Sciatic nerve (tissue), 2 donors: Measurements from ENCODE around the gene ACYP2. TPM values are rescaled to one million over a fixed set of nuclear protein-coding genes. Genes with fewer than 3 reads are reported as not detected.
"Not testable (repeated sequence)": the region's sequence is repeated elsewhere in the genome, so short reads cannot be mapped to it uniquely, and the experiment has no call there.

Experiments used
- ATAC-seq: fragments of 200-7000 bp; cut with Tn5 transposase; one replicate; pipeline ENCODE4 v1.9.1; 2020; ENCODE audit warnings: mild to moderate bottlenecking, moderate library complexity
- DNase-seq: peaks from one replicate; pipeline ENCODE4 v3.0.0-alpha.2; 2020; ENCODE audit warnings: low spot score
- intact Hi-C: fragments of 100-400 bp; cut with DNase I; formaldehyde crosslinking; loops from one replicate; pipeline ENCODE4 v1.14.2; 2022
- total RNA-seq: library from RNA; stranded (reverse); fragmentation: NEBNext Ultra II Directional; extraction: Animal tissue kit (Norgen Biotek cat#: 25700); gene quantifications from one replicate; pipeline ENCODE4 v1.2.1, GENCODE V29; 2021
- donor health status: DM: no; HTN: no; CAD: no.
- donor health status: DM: no; HTN: no; CAD: no.

The ACYP2 gene
- total RNA-seq, 1 donor from 2014 or later = 19.7 TPM

DNA sequence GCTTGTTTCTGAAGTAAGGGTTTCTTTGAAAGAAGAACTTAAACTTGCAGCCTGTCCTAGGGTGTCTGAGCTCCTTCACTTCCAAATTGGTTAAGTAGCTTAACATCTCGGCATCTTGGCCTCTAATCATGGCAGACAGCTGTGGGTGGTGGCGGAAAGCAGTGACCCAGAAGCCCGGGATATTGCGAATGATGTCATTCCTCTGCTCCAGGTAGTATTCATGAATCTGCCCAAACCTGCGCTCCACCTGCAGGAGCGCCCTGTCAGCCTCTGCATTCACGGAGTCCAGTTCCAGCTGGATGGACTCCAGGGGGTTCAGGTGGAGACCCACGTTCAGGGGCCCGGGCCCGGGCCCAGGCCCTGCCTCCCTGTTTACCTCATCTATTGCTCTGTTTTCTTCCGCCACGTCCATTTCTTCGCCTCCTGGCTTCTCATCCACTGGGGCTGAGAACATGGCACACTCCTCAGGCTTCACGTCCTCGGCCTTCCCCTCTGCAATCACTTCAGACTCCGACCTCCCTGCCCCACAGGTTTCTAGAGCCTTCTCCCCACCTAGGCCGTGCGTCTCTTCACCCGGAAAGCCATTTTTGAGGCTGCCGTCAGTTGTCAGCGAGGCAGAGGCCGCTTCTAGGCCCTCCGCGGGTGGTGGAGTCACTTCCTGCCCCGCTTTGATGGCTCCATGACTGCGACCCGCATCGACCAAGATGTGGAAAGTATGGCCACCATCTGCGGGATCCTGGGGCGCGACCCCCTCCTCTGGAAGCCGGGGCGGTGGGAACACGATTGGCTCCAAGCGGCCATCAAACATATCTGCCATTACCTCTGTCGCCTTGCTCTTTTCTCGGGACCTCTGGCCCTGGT lies 140.0 kb downstream of the ACYP2 start:
- DNase-seq (no peak), ATAC-seq (no peak)
- intact Hi-C loops = no loop called here

DNA sequence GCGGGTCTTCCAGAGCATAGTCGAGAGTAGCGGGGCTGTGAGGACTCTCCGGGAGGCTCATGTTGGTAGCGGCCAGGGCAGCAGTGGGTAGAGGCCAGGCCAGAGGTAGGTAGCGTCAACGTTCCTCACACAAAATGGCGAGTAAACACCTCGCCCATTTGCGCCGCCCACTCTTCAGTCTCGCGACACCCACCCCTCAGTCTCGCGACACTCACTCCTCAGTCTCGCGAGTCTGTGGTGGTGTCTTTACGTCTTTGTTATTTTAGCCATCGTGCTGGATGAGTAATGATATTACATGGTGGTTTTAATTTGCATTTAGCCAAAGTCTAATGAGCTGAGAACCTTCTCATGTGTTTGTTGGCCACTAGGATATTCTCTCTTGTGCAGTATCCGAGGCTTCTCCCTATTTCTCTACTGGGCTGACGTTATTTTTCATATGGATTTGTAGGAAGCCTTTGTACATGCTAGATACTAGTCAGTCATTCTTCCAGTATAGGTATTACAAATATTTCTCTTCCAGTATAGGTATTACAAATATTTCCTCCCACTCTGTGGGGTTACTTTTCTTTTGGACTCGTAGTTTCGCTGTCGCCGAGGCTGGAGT lies 140.8 kb downstream of the ACYP2 start, which contains the start of gene TSPYL6:
Gene TSPYL6 (minus strand): TSS at position 139 of the 604 bp plus-strand sequence. CDS start 78 bp downstream, at position 61.
- intact Hi-C loops = no loop called here
- ATAC-seq = no peak
- no peak for DNase-seq

DNA sequence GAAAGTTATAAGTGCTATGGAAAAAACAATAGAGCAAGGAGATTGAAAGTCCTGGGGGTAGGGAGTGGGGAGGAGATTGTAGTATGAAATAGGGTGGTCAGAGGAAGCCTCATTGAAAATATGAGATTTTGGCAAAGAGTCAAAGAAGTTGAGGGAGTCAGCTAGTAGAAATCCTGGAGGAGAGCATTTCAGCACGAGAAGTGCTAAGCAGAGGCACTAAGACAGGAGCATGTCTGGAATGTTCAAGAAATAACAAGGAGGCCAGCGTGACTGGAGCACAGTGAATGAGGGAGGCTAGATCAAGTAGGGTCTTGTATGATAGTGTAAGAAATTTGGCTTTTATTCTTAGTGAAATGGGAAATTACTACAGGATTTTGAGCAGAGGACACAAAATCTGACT lies 142.8 kb downstream of the ACYP2 start:
- no peak for ATAC-seq
- intact Hi-C loops = no loop called here
- no peak for DNase-seq

GRCh38 chr2:54259413-54260240 lies 144.2 kb downstream of the ACYP2 start:
- no peak for ATAC-seq
- intact Hi-C loops = no loop called here
- no peak for DNase-seq

DNA sequence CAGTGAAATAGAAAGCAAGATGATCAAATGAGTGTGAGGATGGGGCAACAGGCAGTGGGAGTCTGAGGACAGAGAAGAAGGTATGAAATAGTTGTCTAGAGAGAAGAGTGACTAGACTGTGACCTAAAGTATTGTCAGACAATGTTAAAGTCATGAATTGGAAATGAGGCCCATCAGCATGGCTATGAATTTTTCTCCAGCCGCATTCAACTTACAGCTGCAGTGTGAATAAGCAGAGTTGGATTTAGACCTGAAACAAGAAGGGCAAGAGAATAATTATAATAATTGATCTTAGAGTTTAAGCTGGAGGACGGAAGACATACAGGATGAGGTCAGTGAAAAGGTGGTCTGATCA lies 144.8 kb downstream of the ACYP2 start:
- ATAC-seq = no peak
- intact Hi-C loops = no loop called here
- no peak for DNase-seq

DNA sequence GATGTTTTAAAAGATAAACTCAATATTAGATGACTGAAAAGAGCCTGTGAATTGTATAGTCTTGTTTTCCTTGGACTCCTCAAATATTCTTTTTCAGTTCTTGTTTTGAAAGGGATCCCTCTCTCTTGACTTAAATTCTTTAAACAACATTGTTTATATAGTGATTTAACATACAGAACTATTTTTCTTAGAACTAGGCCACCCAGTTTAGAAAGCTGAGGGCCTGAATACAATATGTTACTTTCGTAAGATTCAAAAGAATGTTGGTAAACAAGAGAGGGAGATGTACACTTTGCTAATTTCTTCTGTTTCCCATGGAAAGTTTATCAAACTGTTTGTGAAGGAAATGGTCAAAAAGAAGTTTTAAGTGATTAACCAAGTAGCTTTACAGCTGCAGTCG lies 146.1 kb downstream of the ACYP2 start:
- intact Hi-C loops = no loop called here
- DNase-seq (no peak), ATAC-seq (no peak)

DNA sequence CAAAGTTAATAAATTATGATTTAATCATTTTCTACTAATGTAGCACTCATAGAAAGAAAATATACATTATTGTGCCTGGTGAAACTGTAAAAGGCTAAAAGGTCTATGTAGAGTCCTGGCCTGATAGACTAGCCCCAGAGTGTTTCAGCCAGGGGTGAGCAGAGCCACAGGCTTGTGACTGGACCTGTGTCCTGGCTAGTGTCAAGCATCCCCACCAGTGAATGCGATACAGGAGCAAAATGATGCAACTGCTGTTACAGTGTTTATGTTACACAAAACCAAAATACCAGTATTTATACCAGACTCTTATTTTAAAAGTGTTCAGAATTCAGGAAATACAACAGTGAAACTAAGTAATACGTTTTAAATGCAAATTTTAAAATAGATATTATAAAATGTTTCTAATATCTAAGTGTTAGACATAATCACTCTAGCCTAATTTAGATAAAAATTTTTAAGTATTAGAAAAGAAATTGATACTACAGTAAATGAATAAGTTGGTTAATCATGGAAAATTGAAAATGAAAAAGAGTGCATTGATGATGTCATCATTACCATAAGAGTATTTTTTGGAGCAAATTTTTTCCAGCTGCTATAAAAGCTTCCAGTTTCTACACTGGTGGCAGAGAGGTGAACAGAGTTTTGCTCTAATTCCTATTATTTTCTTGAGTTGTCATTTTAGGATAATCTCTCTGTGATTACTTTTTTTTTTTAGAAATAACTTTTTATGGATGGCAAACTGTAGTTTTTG lies 146.8 kb downstream of the ACYP2 start:
- ATAC-seq (no peak), DNase-seq (no peak)
- intact Hi-C loops = no loop called here

DNA sequence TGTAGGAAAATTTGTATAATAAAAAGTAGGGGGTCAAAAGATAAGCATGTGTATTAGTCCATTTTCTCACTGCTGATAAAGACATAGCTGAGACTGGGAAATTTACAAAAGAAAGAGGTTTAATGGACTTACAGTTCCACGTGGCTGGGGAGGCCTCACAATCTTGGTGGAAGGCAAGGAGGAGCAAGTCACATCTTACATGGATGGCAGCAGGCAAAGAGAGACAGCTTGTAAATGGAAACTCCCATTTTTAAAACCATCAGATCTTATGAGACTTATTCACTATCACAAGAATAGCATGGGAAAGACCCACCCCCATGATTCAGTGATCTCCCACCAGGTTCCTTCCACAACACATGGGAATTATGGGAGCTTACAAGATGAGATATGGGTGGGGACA lies 149.7 kb downstream of the ACYP2 start:
- ATAC-seq, DNase-seq, intact Hi-C loops: not testable (repeated sequence)

DNA sequence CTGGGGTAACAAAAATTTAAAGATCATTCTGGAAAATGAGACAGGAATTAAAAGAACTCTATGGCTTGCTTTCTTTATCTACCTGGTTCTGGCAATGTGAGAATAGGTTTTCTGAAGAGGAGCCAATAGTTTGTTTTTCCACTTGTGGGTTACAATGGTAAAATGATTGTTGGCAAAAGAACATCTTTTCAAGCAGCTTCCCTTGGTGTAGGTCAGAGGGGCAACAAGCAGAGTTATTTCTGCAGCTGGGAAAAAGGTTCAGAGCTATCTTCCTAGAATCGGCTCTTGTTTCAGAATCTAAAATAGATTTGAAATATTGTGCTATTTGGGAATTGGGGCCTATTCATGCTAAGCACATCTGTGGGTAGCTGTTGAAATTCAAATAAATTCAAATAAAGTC lies 152.2 kb downstream of the ACYP2 start:
- DNase-seq (no peak), ATAC-seq (peak; percentile 50)
- intact Hi-C loops = no loop called here

DNA sequence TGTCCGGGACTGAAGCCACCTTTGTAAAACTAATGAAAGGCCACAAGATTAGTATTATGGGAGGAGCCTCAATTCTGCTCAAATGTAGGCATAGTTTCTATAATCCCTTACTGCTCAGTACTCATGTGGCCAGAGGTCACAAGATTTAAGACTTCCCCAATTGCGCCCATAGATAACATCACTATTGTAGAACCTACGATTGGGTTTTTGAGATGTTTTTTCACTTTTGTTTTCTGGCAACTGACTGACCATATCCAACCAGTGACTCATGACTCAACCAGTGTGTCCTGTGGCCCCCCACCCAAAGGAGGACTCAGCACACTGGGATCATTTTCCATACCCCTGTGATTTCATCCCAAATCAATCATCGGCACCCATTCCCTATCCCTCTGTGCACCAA lies 155.8 kb downstream of the ACYP2 start:
- DNase-seq (no peak), ATAC-seq (no peak)
- intact Hi-C loops = no loop called here

GRCh38 chr2:54271843-54272627 lies 156.6 kb downstream of the ACYP2 start:
- ATAC-seq (no peak), DNase-seq (no peak)
- intact Hi-C loops = no loop called here

DNA sequence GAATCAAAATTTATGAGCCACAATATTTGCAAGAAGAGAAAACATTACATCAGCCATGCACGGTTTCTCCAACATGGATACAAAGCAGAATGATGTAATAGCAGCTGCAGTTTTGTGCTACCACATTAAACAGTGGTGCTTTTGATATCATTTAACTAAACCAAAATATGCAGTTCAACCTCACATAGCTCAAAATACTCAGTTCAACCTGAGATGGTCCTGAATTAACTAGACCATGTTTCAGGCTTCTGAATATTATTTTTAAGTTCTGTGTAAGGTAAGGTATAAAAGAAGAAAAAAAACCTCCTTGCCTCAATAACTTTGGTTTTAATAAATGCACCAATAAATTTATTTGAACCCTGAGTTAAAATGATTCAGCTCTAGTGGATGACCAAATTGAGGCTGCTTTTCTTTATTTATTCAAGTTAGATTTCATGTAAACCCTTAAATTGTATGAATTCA lies 159.4 kb downstream of the ACYP2 start:
- ATAC-seq (peak; percentile 85), DNase-seq (no peak)
- intact Hi-C loops = no loop called here

- intact Hi-C loops = no loop called here
- ATAC-seq (no peak), DNase-seq (no peak)
Observed at GRCh38 chr2:54275541-54275940, 160.1 kb downstream of the ACYP2 start.

DNA sequence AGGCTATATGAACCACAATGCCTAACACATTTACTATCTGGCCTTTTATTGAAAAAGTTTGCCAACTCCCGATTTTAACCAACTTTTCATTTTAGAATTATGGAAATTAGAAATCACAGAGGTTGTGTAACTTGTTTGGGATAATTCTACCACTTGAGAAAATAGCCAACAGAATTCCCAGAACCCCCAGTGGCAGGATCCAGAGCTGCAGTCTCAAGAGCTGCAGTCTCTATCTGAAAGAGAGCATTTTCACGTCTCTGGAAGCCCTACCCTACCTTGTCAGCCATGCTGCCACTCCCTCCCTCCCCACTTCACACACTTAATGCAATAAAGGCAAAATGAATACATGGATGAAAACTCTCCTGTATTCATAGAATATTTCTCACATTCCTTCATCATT lies 164.0 kb downstream of the ACYP2 start:
- intact Hi-C loops = no loop called here
- ATAC-seq = no peak
- no peak for DNase-seq

GRCh38 chr2:54284826-54285225 lies 169.4 kb downstream of the ACYP2 start:
- no peak for DNase-seq
- intact Hi-C loops = no loop called here

GRCh38 chr2:54285451-54285850 lies 170.0 kb downstream of the ACYP2 start:
- intact Hi-C loops = no loop called here

More at GRCh38 chr2:54284826-54285225, 169.4 kb downstream of the ACYP2 start:
- ATAC-seq = no peak

DNA sequence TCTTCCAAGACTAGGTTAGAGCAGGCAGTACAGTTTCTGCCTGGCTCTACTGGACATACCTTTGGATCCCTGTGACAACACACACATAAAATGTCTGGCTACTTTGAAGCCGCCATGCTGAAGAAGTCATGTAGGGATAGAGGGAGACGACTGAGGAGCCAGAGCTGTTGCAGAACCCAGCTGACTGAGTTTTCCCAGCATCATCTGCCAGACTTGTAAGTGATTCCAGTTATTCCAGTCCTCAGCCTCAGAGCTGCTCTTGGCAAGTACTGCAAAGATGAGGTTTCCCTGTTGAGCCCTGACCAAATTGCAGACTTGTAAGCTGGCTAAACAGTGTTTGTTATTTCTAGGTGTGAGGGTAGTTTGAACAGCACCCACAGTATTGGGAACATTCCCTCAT lies 172.1 kb downstream of the ACYP2 start:
- ATAC-seq = peak; percentile 82
- DNase-seq = no peak
- intact Hi-C loops = no loop called here

More at GRCh38 chr2:54285451-54285850, 170.0 kb downstream of the ACYP2 start:
- DNase-seq (no peak), ATAC-seq (no peak)

DNA sequence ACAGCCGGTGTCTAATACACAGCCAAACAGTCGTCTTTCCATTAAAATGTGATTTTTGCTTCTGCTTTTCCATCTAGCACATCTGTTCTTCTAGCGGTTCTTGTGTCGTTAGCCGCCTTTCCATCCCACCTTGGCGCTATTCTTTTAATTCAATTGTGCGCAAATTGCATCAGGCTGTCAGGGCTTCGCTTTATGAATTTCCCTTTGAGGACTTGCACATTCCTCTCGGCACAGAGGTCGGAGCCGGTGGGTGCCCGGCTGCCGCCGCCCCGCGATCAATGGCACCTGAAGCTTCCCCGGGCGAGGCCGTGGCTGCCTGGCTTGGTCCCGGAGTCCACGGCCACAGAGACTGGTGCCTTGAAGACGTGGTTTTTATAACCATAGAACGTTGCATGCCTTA lies 174.5 kb downstream of the ACYP2 start:
- no peak for DNase-seq
- intact Hi-C loops = no loop called here
- ATAC-seq = no peak
